Pulmonary artery endothelial cell (primary cell): ENCODE measurements around the gene TMEM129. TPM values are rescaled to one million over a fixed set of nuclear protein-coding genes. Genes with fewer than 3 reads are reported as not detected.

ENCODE experiments used
- DNase-seq: peaks from one replicate; pipeline ENCODE4 v3.0.0-alpha.2; 2011; ENCODE audit warnings: low read depth, low spot score
- total RNA-seq: library from RNA; depleted of rRNA; stranded (reverse); fragments of >200 nt; gene quantifications from 2 replicates; pipeline ENCODE4 v1.2.3, GENCODE V29; 2014

The TMEM129 gene
- total RNA-seq, 1 donor from 2014 or later, result 32.4 TPM

DNA sequence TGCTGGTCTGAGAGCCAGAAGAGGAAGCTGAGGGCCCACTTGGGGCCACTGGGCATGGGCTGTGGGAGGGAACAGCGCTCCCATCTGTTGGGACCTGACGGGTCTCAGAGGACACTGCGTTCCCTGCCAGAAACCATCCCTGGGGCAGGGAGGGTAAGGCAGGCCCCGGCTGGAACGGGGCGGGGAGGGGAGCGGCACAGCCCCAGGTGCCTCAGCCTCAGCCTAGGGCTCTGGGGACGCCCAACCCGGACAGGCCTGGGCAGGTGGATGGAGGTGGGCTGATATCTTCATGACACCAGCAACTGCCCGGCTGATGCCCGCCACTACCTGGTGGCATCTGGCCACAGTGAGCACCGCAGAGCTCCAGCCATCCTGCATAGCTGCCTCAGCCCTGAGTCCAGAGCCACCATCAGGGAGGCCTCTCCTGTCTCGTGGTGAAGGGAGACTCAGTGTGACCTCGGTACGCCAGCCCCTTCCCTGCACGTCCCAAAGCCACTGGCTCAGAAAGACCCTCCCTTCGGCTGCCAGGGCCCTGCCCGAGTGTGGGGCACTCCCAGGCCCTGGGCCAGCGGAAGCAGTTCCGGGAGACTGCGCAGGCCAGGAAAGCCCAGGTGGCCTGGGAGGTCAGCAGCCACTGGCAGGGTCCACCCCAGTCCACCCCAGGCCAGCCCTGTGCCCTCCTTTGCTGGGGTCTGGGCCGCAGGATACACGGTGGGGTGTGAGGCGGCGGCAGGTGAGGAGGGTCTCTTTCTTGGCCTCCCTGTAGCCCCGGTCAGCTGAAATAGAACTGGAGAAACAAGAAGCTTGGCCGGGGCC is 37.4 kb upstream of the TMEM129 start:
- DNase-seq, result no peak

GRCh38 chr4:1757836-1758235 is 36.7 kb upstream of the TMEM129 start:
- DNase-seq, result no peak

DNA sequence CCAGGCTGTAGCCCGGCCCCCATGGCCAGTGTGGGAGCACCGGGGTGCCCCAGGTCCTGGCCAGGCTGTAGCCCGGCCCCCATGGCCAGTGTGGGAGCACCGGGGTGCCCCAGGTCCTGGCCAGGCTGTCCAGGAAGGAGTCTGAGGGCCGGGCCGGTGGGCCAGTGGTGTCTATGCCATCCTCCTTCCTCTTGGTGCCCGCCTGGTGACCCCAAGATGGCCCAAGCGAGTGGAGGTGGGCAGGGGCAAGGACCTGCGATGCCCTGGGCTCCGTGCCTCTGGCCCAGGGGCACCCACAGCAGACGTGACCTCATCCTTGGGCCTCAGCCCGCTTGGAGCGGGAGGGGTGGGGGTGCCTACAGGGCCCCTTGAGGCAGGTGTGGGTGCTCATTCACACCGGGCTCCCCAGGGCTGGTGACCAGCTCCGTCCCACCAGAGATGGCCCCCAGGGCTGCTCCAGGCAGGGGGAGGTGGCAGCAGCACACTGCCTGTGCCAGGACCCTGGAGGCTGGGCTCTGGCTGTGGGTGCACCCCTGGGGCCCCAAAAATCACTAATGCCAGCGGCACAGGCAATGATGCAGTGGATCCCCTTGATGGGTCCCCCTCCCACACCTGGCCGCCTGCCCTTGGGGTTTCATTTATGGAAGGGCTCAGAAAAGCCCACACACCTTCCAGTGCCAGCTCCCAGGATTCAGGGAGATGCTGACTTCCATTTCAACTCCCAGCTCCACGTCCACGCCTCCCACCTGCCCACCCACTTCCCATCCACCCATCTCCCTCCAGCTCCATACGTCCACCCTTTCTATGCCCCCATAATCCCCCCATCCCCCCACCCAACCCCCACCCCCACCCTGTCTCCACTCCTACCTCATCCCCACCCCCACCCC is 36.0 kb upstream of the TMEM129 start:
- DNase-seq, result no peak

DNA sequence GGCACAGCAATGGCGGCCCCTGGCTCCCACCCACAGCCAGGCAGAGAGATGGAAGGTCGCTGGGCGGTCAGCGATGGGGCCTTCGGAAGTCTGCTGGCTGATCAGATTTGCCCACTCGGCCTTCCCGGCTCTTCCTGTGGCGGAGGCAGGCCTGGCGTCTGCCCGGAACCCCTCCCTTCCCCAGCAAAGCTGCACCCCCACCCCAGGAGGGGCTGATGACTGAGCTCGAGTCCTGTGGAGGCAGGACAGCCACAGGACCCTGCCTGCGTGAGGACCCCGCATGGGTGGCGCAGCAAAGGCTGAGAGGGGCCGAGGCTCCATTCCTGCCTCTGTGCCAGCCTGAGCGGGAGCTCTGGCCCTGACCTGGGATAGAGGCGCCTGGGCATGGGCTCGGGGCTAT is 35.0 kb upstream of the TMEM129 start:
- no peak for DNase-seq

DNA sequence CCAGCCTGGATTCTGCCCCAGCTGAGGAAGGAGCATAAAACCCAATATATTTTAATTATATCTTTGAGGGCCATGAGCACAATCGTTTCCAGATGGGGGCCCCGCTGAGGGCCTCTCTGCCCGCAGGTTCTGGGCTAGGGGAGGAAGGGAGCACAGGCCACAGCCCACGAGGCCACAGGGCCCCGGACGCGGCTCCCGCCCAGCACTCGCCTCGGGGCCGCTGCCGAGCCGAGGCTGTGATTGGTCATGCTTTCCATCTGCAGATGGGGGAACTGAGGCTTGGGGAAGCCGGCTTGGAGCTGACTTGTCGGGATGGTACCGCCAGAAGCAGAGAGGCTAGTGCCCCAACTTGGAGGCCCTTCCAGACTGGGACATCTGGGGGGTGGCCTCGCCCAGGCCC is 34.2 kb upstream of the TMEM129 start:
- no peak for DNase-seq

- DNase-seq, result no peak
These were observed 33.2 kb upstream of the TMEM129 start for GRCh38 chr4:1754336-1754735.

DNA sequence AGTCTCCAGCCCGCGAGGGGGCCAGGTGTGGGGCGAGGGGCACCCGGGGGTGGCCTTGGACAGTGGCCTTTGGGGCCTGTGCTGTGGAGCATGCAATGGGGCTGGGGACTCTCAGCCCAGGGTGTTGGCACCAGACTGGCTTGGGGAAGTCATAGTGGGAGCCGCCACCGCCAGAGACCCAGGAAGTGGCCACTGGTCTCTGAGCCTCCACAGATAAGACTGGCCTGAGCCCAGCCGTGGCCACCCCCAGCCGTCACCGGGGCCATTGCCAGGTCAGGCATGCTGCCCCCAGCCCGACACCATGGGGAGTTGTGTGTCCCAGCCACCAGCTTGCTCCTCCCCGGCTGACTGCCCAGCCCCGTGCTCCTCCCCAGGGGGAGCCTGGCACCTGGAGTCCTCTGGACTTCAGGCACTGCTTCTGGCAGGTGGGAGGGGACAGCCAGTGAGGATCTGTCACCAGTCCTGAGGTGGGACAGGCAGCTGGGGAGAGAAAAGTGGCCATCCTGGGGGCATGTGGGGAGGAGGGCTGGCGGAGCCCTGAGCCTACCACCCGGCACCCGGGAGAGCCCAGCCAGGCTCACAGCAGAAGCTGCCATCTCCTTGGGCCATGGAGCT is 32.7 kb upstream of the TMEM129 start:
- DNase-seq, result no peak

- no peak for DNase-seq
These were observed 32.2 kb upstream of the TMEM129 start for GRCh38 chr4:1753294-1753696.

DNA sequence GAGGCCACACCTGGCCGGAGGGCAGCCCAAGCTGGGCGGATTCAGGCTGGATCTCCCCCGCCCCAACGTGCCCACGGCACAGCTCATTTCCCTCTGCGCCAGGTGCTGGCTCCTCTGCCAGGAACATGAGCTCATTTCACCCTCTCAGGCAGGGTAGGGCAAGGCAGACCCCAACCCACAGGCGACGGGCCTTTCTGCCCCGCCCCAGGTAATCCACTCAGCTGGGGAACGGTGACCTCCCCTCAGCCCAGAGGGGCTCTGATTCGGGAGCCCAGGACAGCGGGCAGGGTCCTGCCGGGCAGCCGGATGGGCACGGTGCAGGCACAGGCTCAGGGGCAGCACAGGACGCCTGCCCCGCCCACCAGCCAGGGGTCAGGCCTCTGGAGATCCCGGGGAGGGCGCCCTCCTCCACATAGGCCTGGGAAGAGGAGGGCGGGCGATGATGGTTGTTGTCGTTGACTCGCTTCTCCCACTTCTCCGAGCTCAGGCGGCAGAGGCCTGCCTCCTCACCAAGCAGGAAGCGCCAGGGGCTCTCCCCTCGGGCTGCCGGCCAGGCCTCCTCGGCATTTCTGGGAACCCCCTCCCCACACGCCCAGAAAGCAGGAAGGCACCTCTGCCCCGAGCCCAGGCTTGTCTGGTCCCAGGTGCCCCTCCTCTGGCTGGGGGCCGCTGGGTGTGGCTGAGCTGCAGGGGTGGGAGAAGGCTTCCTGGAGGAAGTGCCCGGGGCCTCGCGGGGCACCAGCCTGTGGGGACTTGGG is 31.3 kb upstream of the TMEM129 start:
- no peak for DNase-seq

- no peak for DNase-seq
These were observed 30.8 kb upstream of the TMEM129 start for GRCh38 chr4:1751919-1752283.

GRCh38 chr4:1751155-1751918 is 30.2 kb upstream of the TMEM129 start:
- no peak for DNase-seq

DNA sequence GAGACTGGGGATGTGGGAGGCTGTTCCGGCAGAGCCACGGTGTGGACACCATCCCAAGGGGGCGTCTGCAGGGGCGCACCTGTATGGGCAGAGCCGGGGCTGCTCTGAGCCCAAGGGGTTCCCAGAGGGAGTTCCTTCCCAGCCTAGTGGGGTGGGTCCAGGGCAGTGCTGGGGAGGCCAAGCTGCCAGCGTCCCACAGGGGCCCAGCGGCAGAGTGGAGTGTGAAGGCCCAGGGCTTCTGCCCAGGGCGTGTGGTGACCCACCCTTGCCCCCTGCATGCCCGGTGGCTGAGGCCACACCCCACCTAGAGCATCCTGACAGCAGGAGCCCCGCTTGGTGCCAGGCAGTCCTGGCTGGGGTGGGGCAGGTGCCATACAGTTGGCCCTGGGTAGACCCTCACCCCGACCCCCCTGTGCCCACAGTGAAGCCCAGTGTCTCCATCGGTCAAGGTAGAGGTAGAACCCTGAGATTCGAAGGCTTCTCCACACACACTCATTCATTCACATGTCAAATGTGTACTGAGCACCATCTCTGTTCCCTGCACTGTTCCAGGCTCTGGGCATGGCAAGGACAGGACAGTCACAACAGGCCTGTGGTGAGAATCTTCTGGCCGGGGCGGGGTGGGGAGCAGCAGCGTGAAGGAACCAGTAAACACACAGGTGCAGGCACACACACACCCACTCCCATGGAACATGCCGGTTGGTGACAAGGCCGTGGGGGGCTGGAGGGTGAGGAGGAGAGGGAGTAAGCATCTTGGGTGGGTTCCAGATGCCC is 29.4 kb upstream of the TMEM129 start:
- DNase-seq, result no peak

DNA sequence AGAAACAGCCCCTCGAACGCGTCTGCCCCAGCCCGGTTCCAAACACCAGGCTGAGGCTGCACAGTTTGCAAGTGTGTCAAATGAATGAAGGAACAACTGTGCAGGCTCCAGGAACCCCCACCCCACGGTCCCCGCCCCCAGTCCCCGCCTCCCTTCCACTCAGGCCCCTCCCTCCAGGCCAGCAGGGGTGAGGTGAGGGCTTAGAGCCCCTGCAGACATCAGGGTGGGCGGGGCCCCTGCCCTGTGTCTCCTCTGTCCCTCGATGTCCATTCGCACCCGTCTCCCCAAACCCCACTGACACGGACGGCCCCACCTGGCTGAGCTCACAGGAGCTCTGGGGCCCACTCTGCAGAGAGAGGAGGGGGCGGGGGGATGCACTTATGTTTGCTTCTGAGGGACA is 28.7 kb upstream of the TMEM129 start:
- DNase-seq, result no peak

DNA sequence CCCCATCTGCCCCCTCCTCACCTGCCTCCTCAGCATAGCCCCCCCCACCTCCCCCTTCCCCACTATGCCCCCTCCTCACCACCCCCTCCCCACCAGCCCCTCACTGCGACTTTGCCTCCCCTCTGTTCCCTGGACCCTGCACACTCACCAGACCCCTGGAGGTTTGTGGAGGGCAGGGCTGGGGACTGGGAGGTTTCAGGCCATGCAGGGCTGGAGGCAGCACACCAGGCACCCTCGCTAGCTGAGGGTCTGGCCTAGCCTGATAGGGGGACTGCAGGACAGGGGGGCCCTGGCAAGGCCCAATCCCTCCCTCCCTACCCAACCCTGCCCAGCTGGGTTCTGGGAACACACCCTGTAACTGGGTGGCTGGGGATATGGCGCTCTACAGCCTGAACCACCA is 28.2 kb upstream of the TMEM129 start:
- DNase-seq, result no peak

- DNase-seq, result no peak
These were observed 27.4 kb upstream of the TMEM129 start for GRCh38 chr4:1748465-1748995.

- no peak for DNase-seq
These were observed 26.5 kb upstream of the TMEM129 start for GRCh38 chr4:1747603-1747967.

DNA sequence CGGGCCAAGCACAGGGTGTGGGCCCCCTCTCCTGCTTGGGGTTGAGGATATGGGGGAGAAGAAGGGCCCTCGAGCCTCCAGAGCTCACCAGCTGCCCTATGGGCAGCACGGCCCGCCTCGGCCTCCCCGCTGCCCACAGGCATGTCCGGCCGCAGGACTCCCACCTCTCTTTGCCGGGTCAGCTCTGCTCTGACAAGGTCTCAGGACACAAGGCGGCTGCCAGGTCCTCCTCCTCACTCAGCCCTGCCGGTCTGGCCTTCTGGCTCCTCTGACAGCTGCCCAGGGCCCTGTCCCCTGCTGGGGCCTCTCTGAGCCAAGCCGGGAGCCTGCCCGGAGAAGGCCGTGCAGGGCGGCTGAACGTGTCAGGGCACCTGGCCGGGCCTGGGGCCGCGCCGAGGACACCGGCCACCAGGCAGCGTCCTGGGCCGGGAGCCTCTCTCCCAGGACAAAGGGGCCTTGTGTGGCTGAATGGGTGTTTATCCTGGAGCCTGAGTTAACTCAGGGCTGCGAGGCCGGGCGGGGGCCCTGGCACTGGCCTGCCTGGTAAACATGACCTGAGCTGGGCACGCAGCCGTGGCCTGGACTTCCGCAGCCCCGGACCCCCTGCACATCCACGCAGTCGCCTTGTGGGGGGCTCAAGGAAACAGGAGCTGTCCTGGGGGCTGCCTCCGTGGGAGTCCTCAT is 25.9 kb upstream of the TMEM129 start:
- no peak for DNase-seq

DNA sequence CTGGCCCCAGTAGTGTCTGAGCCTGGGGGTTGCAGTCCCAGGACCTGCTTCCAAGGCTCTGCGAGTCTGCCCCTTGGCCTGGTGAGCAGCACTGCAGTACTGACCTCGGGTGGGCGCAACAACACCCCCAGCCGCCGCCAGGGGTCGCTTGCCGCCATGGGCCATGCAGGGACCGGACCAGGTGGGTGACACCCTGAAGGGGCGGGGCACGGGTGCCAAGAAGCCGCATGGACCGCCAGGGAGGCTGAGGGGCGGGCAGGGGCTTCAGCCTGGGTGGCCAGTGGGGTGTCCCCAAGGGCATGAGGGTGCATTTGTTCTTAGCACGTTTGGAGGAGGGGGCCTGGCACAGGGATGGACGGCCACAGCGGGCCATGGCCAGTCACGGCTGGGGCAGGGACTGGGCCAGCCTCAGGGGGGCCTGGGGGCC is 25.2 kb upstream of the TMEM129 start:
- peak; percentile 24 for DNase-seq

DNA sequence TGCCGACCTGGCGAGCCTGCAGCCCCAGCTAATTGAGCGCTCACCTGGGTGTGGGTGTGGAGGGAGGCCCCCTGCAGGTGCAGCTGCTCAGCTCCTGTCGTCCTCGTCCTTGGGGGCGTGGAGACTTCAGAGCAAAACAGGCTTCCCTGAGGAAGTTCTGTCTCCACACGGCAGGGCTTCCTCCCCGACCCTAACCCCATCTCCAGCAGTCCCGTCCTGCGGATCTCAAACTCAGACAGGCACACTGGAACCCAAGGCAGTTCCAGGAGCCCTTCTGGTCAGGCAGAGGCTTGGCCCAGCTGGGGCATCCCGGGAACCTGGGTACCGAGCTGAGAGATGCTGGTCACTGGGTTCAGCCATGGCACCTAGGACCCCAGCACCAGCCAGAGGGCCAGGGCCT is 24.6 kb upstream of the TMEM129 start:
- DNase-seq, result no peak
